Islet of Langerhans (tissue), 1 donor: Measurements from ENCODE around the gene RPL15.
A peak's percentile ranks its signal among the peaks of the same experiment; 100 is the strongest.

Source experiments
- FAIRE-seq: peaks from one replicate; lab custom pipeline; 2011; peaks lifted over from hg19 to GRCh38; lab: Jason Lieb, UNC

RPL15 gene

DNA sequence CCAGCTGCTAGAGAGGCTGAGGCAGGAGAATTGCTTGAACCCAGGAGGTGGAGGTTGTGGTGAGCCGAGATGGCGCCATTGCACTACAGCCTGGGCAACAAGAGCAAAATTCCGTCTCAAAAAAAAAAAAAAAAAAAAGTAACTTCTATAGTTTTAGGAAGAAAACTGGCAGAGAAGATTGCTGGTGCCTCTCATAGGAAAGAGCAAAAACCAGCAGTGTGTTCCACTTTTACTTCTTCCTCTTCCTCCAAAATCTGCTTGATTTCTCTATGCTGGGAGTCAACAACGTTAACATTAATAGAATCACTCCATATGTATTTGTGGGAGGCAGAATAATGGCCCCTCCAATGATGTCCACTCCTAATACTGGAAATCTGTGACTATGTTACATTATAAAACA, 15.6 kb downstream of the RPL15 start:
- no peak for FAIRE-seq

DNA sequence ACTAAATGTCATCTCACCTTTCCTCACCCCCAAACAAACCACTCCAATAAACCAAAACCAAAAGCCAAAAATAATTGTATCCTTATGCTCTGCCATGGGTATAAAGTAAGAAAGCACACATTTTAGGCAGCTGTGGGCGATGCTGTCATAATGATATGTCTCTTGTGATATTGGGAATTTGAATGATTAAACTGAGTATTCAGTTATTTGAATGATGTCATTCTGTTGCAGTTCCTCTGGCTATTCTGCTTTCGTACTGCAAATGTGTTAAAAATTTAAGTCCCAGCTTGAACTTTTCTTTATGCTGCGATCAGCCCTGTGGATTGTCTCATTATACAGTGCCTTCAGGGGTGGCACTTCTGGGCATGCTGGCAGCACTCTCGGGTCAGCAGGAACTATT, 17.3 kb downstream of the RPL15 start:
- FAIRE-seq: no peak

DNA sequence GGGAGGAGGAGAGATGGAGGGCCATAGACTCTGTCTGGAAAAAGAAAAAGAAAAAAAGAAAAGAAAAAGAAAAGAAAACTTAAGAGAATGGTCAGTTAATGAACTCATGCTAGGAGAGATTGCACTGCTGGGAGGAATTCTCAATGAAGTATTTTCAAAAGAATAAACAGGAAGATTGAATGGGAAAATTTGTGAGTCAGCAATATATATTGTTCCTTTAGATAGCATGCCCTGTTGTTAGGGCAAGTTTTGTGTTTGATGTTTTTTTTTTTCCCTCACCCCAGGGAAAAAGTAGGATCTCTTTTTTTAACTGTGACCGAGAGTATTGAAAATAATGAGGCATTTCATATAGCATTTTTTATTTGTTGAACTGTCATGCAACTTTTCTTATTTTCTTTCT, 20.4 kb downstream of the RPL15 start:
- FAIRE-seq: no peak

DNA sequence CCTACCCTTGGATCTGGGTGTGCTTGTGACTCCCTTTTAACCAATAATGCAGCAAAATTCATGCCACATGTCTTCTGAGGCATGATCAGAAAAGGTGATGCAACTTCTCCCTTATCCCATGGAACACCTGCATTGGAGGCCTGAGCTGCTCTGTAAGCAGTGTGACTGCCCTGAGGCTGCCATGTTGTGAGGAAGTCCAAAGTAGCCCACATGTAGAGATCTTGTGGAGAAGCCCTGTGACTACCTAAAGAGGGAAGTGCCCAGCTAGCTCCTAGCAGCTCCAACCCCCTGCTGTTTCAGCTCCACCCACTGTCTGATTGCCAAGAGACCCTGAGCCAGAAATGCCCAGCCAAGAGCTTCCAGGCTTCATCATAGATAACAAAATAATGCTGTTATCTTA, 21.8 kb downstream of the RPL15 start:
- no peak for FAIRE-seq

DNA sequence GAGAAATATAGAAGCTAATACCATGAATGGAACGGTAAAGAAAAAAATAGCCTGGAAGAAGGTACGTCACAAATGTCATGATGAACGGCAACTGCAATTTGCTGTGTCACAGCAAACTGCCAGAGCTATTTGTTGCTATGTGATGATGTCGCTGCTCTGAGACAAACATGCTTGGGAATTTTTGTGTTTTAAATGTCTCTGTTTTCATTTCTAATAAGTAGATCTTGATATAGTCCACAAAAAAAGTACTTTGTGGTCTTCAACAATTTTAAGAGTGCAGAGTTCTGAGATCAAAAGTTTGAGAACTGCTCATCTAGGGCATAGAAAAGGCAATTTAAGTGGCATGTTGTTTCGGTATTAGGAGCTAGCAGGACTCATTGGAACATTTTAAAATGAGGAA, 23.8 kb downstream of the RPL15 start:
- no peak for FAIRE-seq

DNA sequence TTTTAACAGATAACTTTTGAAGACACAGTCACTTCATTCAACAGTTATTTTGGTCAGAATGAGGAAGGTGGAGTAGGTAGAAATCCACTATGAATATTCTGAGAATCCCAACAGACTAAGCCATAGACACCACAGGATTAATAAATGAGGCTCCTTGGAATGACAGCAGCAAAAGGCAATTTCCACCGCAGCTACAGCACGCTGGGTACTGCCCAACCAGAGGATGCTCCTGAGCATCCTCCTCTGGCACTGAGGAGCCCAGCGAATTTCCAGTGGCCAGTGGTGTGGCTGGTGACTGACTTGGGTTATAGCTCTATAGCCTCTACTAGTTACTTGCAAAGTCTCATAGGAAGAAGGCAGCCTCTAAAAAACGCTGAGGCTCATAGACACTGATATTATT, 24.5 kb downstream of the RPL15 start:
- no peak for FAIRE-seq

DNA sequence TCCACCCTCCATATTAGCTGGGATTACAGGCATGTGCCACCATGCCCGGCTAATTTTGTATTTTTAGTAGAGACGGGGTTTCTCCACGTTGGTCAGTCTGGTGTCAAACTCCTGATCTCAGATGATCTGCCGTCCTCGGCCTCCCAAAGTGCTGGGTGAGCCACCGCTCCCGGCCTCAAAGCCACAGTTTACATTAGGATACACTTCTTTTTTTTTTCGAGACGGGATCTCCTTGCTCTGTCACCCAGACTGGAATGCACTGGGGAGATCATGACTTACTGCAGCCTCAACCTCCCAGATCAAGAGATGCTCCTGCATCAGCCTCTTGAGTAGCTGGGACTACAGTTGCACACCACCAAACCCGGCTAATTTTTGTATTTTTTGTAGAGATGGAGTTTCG, 25.6 kb downstream of the RPL15 start:
- no peak for FAIRE-seq

DNA sequence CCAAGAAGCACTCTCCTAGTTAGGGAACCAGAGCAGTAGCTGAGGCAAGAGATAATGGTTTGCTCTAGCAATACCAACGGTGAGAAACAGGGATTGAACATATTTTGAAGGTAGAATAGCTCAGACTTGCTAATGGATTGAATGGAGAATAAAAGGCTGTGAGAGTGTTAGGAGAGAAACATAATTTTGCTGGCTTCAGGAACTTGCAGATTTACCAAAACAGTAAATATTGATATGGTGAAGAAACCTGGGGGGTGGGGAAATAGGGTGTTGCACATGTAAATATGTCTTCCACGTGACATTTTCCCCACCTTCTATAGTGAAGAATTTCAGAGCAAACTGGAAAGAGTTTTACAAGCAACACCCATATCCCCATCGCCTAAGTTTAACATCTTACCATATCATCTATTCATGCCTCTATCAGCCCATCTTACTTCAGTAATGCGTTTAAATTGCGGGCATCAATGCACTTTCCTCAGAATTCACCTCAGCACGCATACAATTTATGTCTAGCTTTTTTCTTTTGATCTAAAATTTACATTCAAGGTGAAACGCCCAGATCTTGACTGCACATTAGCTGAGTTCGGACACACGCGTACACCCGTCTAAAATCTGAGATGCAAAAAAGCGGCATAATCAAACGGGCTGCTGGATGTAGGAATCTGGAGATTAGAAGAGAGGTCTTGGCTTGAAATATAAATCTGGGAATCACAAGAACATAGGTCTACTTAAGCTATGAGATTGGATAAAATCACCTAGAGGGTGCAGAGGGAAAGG, 27.3 kb downstream of the RPL15 start:
- no peak for FAIRE-seq

DNA sequence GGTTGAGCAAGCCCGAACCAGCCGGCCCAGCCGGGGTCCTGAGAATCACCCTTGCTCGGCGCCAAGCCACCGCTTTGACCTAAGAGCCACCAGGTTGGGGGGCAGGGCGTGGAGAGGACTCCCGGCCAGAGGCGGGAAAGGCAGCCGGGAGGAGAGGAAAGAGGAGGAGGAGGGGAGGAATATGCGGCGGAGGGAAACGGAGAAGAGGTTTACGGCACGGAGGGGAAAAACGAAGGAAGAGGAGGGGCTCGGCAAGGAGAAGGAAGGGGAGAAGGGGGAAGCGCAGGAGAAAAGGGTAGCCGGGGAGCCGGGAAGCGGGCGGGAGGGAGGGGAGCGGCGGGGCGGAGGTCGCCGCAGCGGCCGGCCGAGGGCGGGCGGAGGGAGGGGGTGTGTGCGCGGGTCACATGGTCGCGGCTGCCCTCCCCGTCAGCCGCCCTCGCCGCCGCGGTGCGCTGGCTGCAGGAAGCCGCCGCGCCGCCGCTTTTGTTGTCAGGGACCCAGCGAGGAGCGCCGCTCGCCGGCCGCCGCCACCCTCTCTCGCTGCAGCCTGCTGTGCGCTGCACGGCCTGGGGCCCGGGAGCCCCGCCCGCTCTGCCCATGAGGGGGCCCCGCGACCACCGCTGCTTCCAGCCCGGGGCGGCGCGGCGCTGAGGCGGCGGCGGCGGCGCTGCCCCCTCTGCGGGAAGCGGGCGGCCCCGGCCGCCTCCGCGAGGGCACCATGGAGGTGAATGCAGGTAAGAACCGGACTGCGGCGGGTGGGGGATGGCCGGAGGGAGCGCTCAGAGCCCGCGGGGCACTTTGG, 28.1 kb downstream of the RPL15 start, which contains the start of gene NR1D2:
NR1D2 (plus strand) TSS at position 426 of the 802 bp plus-strand sequence; CDS start at position 719, 293 bp downstream.
- FAIRE-seq: no peak

DNA sequence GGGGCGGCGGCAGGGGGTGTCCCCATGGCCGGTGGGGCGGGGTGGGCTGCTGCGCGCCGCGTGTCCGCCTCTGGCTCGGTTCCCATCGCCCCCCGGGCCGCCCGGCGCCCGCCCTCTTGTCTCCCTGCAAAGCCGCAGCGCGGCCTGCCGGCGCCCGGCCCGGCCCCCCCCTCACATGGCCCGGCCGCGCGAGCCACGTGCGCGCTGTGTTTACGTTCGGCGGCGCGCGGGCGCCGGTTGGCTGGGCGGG, 28.7 kb downstream of the RPL15 start:
- no peak for FAIRE-seq

DNA sequence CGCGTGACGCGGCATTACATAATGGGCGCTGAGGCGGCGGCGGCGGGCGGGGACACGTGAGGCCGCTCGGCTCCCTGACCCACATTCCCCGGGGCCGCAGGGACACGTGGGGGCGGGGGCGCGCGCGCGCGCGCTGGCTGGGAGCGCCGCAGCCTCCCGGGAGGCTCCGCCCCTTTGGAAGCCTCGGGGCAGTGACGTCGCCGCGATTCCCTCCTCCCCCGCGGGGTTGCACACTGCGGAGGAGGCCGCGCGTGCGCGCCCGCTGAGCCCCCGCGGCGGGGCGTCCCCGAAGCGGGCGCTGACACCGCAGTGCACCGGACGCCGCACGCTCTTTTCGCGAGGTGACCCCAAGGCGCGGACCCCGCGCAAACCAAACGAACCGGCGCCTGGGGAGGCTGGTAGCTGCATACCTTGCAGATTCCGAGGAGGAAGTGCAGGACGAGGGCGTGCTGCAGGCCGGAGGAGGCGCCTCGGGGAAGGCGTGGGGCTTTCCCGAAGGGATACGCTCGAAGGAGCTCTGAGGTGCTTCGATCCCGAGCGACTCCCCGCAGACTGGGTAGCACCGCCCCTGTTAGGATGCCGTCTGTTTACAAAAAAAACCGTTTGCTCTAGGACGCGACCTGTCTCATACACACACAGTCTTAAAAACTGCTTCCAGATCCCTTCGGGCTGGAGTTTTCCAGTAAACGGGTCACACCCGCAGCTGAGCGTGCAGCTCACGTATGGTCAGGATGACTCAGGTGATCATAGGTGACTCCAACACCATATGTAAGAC, 29.2 kb downstream of the RPL15 start:
- no peak for FAIRE-seq

DNA sequence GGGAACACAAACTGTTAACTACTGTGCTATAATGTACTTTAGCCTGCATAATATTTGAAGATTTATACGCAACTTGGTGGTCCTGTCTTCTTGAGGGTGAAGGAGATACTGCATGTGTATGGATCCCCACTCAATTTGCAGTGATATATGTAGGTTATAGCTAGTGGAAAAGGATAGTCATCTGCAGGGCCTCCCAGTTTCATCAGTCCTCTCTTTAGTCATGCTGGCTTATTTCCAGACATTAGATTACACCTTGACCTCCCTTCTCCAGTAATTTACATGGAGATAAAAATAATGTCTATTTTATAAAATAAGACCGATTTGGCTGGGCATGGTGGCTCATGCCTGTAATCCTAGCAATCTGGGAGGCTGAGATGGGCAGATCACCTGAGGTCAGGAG, 31.8 kb downstream of the RPL15 start:
- FAIRE-seq: no peak

DNA sequence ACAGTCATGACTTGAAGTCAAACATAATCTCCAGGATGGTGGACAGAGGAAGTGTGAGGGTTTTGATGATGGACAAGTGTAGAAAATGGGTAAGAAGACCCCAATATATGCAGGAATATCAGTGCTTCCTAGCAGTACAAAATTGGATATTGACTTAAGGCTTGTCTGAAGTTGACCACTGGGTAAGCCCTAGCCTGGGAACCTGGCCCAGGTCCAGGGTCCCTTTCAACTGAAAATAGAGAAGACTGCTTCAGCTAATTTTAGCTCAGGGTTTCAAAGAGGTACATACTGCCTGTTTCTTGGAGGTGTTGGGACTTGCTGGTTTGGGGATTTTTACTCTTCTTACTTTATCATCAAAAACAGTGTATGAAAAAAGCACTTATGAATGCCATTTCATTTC, 32.9 kb downstream of the RPL15 start:
- no peak for FAIRE-seq

DNA sequence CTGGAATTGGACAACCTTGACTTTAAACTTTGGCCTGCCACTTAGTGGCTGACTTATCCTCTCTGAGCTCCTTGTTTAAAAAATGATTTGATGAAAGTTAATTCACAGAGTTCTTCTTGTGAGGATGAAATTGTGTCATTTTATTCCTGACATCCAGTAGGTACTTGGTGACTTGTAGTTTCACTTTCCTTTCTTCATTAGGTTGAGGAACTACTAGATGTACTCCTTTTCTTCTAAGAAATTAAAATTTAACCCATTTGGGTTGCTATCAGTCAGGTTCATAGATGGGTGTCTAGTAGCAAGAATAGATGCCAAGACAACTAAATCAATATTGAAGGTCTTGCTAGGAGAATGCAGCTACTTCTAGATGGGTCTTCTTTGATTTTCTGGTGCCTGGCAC, 33.4 kb downstream of the RPL15 start:
- no peak for FAIRE-seq

DNA sequence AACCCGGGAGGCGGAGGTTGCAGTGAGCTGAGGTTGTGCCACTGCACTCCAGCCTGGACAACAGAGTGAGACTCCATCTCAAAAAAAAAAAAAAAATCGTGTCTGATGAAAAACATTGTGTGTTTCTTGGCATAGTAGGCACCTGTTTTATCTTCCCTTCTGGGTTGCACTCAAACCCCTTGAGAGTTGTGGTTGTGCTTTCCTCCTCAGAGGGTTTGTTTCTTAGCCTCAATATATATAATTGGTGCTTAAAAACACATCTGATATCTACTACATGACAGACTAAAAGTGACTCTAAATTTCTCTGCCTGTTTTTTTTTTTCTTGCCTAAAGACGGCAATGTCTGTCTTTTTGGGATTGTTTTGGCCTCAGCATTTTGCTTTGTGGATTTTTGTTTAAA, 35.7 kb downstream of the RPL15 start:
- no peak for FAIRE-seq

DNA sequence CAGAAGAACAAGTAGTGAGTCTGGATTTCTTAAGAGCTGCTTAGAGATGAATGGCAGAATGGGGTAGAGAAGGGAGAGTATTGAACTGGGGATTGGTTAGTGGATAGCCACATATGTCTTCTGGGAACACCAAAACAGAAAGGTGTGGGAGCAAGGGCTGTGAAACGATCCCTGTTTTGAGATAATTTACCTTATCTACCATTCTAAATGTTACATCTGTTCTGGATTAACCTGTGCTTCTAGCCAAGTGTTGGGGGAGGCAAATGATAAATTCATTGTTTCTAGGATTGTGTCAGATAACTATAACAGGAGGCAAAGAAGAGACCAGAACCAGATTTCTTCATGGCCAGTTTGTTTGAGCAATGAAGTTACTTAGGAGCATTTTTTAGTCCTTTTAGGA, 36.6 kb downstream of the RPL15 start:
- no peak for FAIRE-seq

DNA sequence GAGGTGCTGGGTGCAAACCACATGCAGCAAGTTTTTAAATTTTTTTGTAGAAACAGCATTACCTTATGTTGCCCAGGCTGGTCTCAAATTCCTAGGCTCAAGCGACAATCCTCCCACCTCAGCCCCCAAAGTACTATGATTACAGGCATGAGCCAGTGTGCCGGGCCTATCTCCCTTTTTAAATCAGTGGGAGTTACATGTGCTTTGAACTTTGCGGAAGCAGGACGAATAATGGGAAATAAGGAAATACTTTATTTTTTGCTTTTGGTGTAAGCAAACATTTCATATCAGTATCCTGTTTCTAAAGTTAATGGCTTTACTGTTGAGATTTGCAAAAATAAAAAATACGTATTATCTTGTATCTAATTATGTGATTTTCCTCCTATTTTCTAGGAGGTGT, 37.2 kb downstream of the RPL15 start:
- no peak for FAIRE-seq

DNA sequence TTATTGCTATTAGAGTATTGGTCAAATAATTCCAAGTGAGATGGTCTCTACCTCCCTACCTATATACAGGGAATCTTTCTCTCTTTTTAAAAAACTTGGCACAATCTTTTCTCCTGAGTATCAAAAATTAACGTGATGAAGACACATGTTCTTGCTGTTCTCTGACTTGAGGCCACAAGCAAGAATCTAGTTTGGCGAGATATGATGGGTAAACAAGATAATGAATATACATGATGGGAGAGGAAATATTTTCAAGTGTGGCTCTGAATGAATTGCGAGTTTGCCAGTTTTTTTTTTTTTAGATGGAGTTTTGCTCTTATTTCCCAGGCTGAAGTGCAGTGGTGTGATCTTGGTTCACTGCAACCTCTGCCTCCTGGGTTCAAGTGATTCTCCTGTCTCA, 39.8 kb downstream of the RPL15 start:
- FAIRE-seq: no peak

DNA sequence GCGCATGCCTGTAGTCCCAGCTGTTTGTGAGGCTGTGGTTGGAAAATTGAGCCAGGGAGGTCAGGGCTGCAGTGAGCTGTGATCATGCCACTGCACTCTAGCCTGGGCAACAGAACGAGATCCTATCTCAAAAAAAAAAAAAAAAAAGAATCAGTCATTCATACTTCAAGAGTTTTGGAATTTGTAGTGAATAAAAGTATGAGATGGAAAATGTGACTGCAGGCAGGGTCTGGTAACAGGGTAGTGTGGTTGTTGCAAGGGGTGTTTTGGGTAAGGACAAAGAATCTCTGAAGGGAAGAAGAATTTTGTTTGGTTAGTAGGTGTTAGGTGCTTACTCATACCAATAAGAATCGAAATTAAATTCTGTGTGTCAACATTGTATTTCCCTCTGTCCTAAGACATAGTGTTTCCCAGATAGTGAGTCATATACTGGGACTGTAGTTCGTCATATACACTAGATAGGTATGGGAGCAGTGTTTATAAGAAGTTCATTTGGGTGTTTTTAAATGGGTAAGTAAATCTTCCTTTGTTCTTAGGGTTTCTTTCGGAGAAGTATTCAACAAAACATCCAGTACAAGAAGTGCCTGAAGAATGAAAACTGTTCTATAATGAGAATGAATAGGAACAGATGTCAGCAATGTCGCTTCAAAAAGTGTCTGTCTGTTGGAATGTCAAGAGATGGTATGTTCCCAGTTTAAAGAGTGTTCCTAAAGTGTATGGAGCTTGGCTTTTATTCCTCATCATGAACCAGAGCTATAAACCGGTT, 42.4 kb downstream of the RPL15 start:
- FAIRE-seq: no peak

DNA sequence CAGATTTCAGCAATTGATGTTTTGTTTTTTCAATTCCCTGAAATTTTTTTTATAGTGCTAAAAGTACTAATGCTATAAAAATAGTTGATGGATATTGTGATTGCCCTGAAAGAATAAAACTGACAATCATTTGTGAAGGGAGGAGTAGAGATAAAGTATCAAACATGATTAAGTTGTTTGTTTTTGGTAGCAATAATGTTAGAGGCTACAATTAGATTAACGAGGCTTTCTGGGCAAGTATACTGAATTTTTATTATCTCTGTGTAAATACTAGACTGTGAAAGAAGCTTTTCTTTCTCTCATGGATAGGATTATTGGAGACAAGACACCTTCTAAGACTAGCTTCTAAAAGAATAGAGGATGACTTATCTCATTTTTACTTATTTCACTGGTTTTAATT, 43.7 kb downstream of the RPL15 start:
- FAIRE-seq: no peak

DNA sequence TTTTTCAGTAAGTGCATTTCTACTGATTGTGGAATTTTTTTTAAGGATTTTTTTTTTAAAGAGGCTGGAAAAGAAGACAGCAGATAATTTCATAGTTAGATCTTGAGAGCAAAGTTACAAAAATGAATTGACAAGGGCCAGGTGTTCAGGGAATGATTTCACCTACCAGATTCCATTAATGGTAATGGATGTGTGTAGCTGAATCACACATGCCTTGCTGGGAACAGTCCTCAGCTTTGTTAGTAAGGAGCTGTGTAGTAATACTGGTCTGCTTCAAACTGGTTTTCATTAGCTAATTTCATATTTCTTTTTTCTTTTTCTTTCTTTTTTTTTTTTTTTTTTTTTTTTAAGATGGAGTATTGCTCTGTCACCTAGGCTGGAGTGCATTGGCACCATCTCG, 44.1 kb downstream of the RPL15 start:
- FAIRE-seq: peak; percentile 21

DNA sequence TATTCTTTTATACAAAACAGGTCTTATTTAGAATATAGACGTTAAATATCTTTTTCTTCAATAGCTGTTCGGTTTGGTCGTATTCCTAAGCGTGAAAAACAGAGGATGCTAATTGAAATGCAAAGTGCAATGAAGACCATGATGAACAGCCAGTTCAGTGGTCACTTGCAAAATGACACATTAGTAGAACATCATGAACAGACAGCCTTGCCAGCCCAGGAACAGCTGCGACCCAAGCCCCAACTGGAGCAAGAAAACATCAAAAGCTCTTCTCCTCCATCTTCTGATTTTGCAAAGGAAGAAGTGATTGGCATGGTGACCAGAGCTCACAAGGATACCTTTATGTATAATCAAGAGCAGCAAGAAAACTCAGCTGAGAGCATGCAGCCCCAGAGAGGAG, 45.0 kb downstream of the RPL15 start:
- FAIRE-seq: no peak
